Prostate gland (tissue), 2 donors: ENCODE measurements around the gene NAV2. TPM values are rescaled to one million over a fixed set of nuclear protein-coding genes. Genes with fewer than 3 reads are reported as not detected.

Source experiments
- DNase-seq: peaks from one replicate; pipeline ENCODE4 v3.0.0-alpha.2; 2019; ENCODE audit warnings: low spot score
- H3K27ac ChIP-seq, 2 donors: fragments of 200-600 bp; sonication (generic); 2 replicates each; pipeline ENCODE4 v1.5.1; 2017 to 2019
- H3K27me3 ChIP-seq: fragments of 200-600 bp; sonication (generic); replicated peaks from 2 replicates; pipeline ENCODE4 v1.5.1; 2019; ENCODE audit not compliant: insufficient read depth
- H3K36me3 ChIP-seq, 2 donors: fragments of 200-600 bp; sonication (generic); 1 replicate in 1 of 2; 2 replicates in 1 of 2; pipeline versions ENCODE4 v1.5.1 to v1.8.1; 2017 to 2019
- H3K4me1 ChIP-seq: fragments of 200-600 bp; sonication (generic); replicated peaks from 2 replicates; pipeline ENCODE4 v1.5.1; 2019
- H3K4me3 ChIP-seq, 2 donors: fragments of 200-600 bp; sonication (generic); 2 replicates each; pipeline ENCODE4 v1.5.1; 2017 to 2019
- H3K9me3 ChIP-seq: fragments of 200-600 bp; sonication (generic); 2 replicates; pipeline ENCODE4 v1.5.1; 2017
- CTCF ChIP-seq, 4 experiments: fragments of 200-600 bp in 2 of 4; fragments of 450-650 bp in 2 of 4; sonication (generic) in 2 of 4; IDR thresholded peaks; 1 replicate in 3 of 4; 2 replicates in 1 of 4; pipeline ENCODE4 v1.5.1; 2016 to 2019; ENCODE audit warnings: antibody characterized with exemption in 4 of 4, mild to moderate bottlenecking in 2 of 4, moderate library complexity in 2 of 4
- POLR2A ChIP-seq: fragments of 450-650 bp; IDR thresholded peaks from one replicate; pipeline ENCODE4 v1.6.1; 2016; ENCODE audit warnings: antibody characterized with exemption, mild to moderate bottlenecking
- POLR2AphosphoS5 ChIP-seq: sonication (generic); formaldehyde crosslinking; IDR thresholded peaks from one replicate; pipeline ENCODE4 v1.6.1; 2017; ENCODE audit warnings: antibody characterized with exemption
- WGBS: methylation state at CpG from one replicate; pipeline ENCODE4 v1.1.5; 2018; 5-methylcytosine and 5-hydroxymethylcytosine counted together
- intact Hi-C: fragments of 100-400 bp; cut with DNase I; formaldehyde crosslinking; loops from one replicate; pipeline ENCODE4 v1.14.2; 2022
- total RNA-seq, 2 donors: library from RNA; depleted of rRNA; stranded (reverse); fragments of >200 nt; gene quantifications; one replicate each; pipeline ENCODE4 v1.1.0, GENCODE V29; 2016

Gene NAV2
- total RNA-seq, 2 donors from 2014 or later: 17.1 to 26.6 TPM

DNA sequence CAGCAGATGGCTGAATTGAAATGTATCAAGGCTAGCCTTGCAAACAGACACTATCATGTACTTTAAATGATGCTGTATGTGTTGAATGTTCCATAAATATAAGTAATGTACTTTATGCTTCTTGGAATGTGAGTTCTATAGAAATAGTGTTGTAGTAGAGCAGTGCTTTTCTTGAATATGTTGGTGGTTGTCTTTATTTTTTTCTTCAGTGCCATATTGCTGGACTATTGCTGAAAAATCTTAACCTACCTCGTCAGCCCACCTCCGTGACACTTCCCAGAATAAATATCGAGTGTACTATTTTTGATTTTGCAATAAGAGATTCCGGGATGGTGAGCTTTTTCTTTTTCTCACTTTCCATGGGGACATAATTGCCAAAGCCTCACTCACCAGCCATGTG lies 153.9 kb downstream of the NAV2 start:
- Histone ChIP-seq H3K9me3 (no peaks in the 10 kb centered on the region), H3K4me3 (no peak overlapping the region), H3K4me1 (no peaks in the 10 kb centered on the region), H3K27ac (no peak overlapping the region), H3K27me3 (no peaks in the 10 kb centered on the region), H3K36me3 (no peaks in the 10 kb centered on the region)
- intact Hi-C loops: no loop called here
- no peak for DNase-seq
- 88% methylated on average over 4 of the region's 4 CpGs for WGBS
- TF ChIP-seq POLR2AphosphoS5: no peak
- TF ChIP-seq CTCF (IDR thresholded peaks at IDR 0.05): no peak
- TF ChIP-seq POLR2A: no peak

DNA sequence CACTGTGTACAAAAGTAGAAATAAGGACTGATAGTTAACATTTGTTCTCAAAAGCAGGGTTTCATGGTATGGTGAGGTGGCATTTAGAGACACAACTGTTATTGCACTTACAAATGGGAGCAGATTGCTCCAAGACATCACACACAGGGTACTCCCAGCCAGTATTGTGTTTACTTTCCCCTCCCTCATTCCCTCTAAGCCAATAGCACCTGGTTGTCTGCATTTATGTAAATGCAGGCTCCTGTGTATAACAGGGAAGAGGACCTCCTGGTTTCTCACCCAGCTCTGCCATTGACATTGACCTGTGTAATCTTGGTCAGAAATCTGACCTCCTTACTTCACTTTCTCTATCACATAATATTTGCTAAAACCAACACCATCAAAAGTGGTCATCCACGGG lies 154.4 kb downstream of the NAV2 start:
- TF ChIP-seq POLR2AphosphoS5: no peak
- no peak overlapping the region for H3K27ac ChIP-seq
- H3K27me3 ChIP-seq: no peaks in the 10 kb centered on the region
- no peaks in the 10 kb centered on the region for H3K4me1 ChIP-seq
- no peaks in the 10 kb centered on the region for H3K9me3 ChIP-seq
- no peak for DNase-seq
- H3K36me3 ChIP-seq: no peaks in the 10 kb centered on the region
- no peak overlapping the region for H3K4me3 ChIP-seq
- WGBS: 74% methylated on average over 1 of the region's 1 CpG
- intact Hi-C loops: no loop called here

- Histone ChIP-seq H3K9me3 (no peaks in the 10 kb centered on the region), H3K36me3 (no peaks in the 10 kb centered on the region), H3K4me3 (no peak overlapping the region), H3K27me3 (no peaks in the 10 kb centered on the region), H3K4me1 (no peaks in the 10 kb centered on the region), H3K27ac (no peak overlapping the region)
- intact Hi-C loops: no loop called here
- DNase-seq: peak; percentile 86
- TF ChIP-seq CTCF (IDR thresholded peaks at IDR 0.05) (no peak), POLR2A (no peak), POLR2AphosphoS5 (peak; percentile 76)
- 26% methylated on average over 6 of the region's 6 CpGs for WGBS
Observed at GRCh38 chr11:19868281-19868821, 155.7 kb downstream of the NAV2 start.

- WGBS: 41% methylated on average over 2 of the region's 2 CpGs
- no peak overlapping the region for H3K27ac ChIP-seq
Observed at GRCh38 chr11:19868871-19869270, 156.2 kb downstream of the NAV2 start.

GRCh38 chr11:19869466-19869865 lies 156.8 kb downstream of the NAV2 start:
- Histone ChIP-seq H3K27me3 (no peaks in the 10 kb centered on the region), H3K27ac (no peak overlapping the region), H3K36me3 (no peaks in the 10 kb centered on the region), H3K9me3 (no peaks in the 10 kb centered on the region), H3K4me1 (no peaks in the 10 kb centered on the region), H3K4me3 (no peak overlapping the region)
- no peak for DNase-seq
- 36% methylated on average over 2 of the region's 2 CpGs for WGBS
- intact Hi-C loops: no loop called here
- no peak for TF ChIP-seq POLR2AphosphoS5
- no peak for TF ChIP-seq POLR2A
- no peak for TF ChIP-seq CTCF (IDR thresholded peaks at IDR 0.05)

More at GRCh38 chr11:19868871-19869270, 156.2 kb downstream of the NAV2 start:
- no peaks in the 10 kb centered on the region for H3K36me3 ChIP-seq
- H3K27me3 ChIP-seq: no peaks in the 10 kb centered on the region
- no peaks in the 10 kb centered on the region for H3K4me1 ChIP-seq
- no peaks in the 10 kb centered on the region for H3K9me3 ChIP-seq
- DNase-seq: no peak
- TF ChIP-seq CTCF (IDR thresholded peaks at IDR 0.05): no peak
- TF ChIP-seq POLR2AphosphoS5: no peak
- TF ChIP-seq POLR2A: no peak
- intact Hi-C loops: no loop called here
- no peak overlapping the region for H3K4me3 ChIP-seq
